Measurements from ENCODE around the gene DUOXA1. TPM values are rescaled to one million over a fixed set of nuclear protein-coding genes. Genes with fewer than 3 reads are reported as not detected.
A peak's percentile ranks its signal among the peaks of the same experiment; 100 is the strongest.

The DUOXA1 gene
- polyA plus RNA-seq, 3 donors = 0.16 to 0.56 (median 0.20) TPM

DNA sequence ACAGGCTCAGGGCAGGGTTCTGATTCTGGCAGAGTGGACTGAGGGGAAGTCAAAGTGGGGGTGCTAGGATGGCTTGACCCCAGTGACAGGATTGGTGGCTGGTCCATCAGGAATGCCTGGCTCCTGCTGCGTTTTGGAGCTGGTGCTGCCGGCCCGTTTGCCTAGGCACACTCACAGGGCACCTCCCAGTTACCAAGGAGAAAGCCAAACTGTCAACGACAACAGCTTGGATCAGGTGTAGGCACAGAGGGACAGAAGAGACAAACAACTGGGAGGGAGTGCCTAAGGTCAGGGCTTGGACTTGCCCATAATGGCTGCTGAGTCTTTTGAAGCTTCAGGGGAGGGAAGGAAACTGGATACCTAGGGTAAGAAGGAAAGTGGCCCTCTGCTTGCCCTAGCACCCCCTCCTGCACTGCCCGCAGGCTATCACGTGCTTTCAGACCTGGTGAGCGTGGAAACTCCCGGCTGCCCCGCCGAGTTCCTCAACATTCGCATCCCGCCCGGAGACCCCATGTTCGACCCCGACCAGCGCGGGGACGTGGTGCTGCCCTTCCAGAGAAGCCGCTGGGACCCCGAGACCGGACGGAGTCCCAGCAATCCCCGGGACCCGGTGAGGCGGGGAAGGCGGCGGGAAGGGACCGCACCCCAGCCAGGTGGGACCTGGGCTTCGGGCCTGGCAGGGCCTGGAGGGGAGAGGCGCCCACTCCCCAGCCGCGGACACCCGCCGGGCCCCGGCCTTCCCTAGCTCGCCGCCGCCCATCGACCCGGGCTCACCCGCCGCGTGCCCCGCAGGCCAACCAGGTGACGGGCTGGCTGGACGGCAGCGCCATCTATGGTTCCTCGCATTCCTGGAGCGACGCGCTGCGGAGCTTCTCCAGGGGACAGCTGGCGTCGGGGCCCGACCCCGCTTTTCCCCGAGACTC lies 5.3 kb upstream of the DUOXA1 start:
- DNase-seq (ENCODE audit: extremely low read depth in 1 of 11, low read depth in 9 of 11, low spot score in 4 of 11) = no peak

DNA sequence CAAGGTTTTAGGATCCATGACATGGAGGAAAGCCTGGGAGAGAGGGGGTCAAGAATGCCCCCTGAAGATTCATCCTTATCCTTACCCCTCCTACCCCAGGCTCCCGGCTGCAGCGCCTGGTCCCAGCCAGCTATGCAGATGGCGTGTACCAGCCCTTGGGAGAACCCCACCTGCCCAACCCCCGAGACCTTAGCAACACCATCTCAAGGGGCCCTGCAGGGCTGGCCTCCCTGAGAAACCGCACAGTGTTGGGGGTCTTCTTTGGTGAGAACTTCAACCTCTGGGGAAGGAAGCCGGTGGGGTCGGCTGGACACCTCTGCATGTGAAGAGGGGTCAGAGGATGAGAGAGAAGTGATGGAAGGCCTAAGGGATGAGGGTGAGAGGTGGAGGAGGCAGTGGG lies 4.4 kb upstream of the DUOXA1 start:
- no peak for DNase-seq (ENCODE audit: extremely low read depth in 1 of 11, low read depth in 9 of 11, low spot score in 4 of 11)

DNA sequence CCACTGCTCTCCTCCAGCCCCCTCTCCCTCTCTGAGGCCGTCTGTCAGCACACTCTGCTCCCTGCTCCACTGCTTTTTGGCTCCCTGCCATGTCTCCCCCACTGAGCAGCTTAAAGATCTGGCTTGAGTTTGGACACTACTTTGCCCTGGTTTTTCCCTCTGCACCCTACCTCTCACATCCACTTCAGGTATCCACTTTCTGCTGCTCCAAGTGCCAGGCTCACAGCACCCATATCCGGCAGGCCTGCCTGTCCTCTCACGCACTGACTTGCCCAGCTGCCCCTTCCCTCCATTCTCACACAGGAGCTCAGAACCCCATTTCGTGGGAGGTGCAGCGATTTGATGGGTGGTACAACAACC lies 3.9 kb upstream of the DUOXA1 start:
- peak in 1 of 11 donors; percentile 36 for DNase-seq (ENCODE audit: extremely low read depth in 1 of 11, low read depth in 9 of 11, low spot score in 4 of 11)

DNA sequence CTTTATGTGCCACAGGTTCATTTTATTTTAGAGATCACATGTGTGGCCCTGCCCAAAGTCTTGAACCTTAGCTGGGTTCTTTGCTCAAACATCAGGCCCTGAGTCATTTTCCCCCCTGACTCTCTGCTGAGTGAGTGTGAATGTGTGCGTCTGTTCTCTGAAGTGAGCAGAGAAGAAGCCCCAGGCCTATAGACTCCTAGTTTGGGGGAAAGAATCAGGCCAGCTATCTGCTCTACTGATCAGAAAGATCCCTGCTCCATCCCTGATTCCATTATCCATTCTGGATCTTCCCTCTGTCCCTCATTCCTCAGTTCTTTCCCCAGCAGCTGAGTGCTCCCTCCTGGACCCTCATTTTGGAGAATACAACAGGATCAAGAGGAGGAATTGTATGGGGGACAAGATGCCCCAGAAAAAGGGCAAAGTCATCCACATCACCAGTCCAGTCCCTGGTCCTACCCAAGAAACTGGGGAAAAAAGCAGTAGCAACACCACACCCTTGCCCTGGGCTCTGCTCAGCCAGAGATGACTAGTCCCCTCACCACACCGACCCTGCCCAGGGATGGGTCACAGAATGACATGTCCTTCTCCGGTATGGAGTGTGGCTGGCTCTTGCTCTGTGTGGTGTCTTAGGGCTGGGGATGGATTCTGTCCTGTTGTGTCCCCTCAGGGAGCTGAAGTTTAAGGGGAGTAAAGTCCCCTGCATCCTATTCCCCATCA lies 3.3 kb upstream of the DUOXA1 start:
- no peak for DNase-seq (ENCODE audit: extremely low read depth in 1 of 11, low read depth in 9 of 11, low spot score in 4 of 11)

DNA sequence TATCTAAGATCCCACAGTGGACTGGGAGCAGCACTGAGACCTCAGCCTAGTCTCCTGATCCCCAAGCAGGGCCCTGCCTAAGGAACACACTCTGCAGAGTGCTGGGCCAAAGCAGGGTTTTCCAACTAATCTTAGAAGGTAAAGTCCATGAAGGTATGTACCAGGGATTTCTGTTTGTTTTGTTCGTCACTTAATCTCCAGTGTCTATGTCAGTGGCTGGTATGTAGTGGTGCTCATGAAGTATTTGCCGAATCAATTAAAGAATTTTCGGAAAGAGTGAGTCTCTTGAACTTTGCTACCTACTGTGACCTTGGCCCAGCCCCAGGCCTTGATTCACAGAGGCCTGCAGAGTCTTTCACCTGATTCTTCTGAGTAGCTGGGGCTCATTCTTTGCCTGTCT lies 1.8 kb upstream of the DUOXA1 start:
- DNase-seq (ENCODE audit: extremely low read depth in 1 of 11, low read depth in 9 of 11, low spot score in 4 of 11) = no peak

DNA sequence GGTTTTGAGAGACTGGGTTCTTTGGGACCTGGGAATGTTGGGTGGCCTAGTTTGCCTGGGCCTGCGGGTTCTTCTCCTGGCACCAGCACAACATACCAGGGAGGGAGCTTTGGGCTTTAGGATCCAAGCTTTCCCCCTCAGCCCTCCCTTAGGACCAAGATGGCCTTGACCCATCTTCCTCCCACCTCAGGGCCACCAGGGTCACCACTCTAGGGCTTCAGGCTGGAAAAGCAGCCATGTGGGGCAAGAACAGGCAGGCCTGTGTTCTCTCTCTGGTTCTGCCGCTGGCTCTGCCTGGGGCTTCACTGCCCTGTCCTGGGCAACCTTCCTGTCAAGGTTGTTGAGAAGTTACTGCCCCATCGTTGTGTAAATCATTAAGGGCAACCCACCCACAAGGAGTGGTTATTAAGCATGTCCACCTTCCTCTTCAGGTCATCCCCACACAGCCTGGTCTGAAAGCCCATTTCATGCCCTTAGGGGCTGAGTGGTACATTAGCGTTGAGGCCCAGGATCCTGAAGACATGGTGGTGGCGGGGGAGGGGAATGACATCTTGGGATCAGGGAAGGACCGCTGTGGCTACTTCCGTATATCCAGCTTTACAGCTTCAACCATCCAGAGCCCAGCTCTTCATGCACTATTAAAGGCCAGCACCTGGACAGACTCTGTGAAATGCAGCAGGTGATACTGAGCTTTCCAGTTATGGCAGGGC lies 767 bp upstream of the DUOXA1 start:
- DNase-seq (ENCODE audit: extremely low read depth in 1 of 11, low read depth in 9 of 11, low spot score in 4 of 11) = no peak

DNA sequence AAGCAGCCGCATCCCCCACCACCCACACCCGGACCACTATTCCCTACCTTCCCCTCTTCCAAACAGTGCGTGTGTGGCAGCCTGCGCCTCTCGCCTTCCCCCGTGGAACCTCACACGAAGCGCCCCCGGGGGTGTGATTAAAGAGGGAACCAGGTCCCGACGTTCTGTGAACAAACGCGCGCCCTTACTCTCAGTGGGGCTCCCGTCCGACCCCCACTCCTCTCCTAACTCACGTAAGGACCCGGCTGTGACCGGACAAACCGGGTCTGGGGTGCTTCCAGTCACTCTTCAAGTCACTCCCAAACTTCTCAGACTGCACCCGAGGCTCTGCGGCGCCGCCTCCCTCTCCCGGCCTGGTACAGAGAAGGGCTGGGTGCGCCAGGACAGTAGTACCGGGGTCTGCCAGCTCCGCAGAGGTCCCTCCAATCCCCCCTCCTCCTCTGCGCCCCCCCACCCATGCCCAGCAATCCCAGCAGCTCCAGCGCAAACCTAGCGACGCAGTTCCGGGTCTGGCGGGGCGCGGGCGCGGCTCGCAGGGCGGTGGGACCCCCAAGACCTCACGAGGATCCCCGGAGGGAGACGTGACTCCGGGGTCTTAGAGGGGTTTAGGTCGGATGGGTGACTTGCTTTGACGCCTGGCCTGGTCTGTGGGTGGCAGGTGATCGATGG lies 574 bp downstream of the DUOXA1 start:
- DNase-seq (ENCODE audit: extremely low read depth in 1 of 11, low read depth in 9 of 11, low spot score in 4 of 11) = no peak

DNA sequence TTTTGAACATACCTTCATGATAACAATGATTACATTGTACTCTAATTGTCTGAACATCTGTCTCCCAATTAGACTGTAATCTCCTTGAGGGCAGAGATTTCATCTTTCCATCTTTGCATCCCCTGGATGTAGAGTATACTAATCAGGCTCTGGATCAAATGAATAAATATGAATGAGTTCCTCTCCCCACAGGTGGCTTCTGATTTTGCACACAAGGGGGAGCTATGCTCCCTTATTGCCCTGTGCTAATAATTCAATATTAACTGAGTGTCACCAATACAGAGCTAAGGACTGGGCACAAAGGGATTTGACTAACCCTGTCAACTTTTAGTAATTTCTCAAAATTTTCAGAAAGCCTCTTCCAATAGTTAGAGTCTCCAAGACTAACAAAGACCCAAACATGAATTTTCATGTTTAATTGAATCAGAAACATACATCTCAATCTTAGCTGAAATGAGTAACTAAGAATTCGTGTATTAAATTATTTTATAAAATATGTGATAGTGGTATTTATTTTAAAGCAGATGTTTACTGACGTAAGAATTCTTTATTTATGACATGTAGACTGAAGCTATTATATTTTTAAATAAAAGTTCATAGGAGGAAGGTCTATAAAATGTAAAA lies 3.0 kb downstream of the DUOXA1 start:
- no peak for DNase-seq (ENCODE audit: extremely low read depth in 1 of 11, low read depth in 9 of 11, low spot score in 4 of 11)

DNA sequence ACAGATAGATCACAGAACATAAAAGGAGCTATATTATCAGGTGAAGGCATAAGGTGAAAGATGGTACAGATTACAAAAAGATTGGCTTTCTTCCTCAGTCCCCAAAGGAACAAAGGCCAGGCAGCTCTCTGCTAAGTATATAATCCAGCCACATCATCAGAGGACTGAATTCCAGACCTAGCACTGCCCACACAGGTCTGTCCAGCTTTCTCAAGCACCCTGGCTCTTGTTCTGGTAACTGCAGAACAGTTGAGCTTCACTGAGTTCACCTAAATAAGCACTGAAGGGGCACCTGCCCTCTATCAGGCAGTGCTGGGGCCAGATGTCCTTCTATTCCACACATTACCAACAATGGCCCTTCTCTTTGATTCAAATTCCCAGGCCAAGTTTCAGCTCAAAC lies 6.3 kb downstream of the DUOXA1 start:
- no peak for DNase-seq (ENCODE audit: extremely low read depth in 1 of 11, low read depth in 9 of 11, low spot score in 4 of 11)

DNA sequence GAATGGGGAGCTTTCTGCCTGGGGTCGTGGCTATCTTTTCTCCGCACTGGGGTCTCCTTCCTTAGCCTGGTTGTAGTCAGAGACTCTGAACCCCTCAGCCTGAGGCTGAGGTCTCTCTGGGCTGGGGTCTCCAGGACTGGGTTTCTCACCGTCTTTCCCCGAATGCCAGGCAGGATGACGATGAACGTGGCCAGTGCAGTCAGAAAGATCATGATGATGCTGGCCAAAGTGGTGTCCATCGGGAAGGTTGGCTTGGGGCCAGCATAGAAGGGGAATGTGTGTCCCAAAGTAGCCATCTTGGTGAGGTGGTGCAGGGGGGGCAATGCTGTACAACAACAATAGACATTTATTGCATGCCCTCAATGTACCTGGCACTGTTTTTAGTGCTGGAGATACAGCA lies 7.0 kb downstream of the DUOXA1 start:
- no peak for DNase-seq (ENCODE audit: extremely low read depth in 1 of 11, low read depth in 9 of 11, low spot score in 4 of 11)

DNA sequence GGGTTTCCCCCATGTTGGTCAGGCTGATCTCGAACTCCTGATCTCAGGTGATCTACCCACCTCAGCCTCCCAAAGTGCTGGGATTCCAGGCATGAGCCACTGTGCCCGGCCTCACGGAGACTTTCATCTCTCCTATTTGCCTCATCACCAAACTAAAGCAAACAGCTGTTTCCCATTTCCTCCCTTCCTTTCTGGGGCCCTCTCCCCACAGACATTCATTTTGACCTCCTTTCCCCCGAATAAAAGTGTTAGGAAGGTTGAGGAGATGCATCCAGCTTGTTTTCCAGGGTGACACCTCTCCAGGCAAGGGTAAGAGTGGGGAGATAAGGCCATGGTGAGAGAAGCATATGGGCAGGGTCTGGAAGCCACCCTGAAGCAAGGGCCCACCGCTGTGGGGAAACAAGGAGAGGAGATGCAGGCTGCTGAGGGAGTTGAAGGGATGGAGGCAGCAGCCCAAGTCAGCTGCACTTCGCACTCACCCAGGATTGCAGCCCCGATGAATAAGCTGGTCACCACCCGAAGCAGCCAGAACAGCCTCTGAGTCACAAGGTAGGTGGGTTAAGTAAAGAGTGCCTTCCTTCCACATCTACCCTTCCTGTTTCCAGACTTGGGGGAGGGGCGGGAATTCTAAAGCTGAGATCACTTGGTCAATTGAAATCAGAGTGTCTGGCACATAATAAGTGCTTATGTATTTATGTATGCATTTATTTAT lies 7.8 kb downstream of the DUOXA1 start:
- no peak for DNase-seq (ENCODE audit: extremely low read depth in 1 of 11, low read depth in 9 of 11, low spot score in 4 of 11)

DNA sequence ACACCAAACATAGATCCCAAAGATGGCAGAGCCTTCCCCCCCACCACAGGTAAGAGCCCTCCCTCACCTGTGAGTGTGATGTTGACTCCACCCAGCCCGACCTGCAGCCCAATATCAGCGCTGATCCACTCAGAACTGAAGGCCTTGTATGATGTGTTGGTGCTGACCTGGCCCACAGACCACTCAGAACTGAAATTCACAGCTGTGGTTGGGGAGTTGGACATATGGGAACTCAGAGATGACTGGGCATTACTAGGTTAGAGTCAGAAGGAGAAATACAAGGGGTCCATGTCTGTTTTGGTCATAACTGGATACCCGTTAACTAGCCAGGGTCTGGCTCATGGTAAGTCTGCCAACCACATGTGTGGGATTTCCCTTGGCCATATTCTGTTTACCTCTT lies 8.7 kb downstream of the DUOXA1 start:
- no peak for DNase-seq (ENCODE audit: extremely low read depth in 1 of 11, low read depth in 9 of 11, low spot score in 4 of 11)

DNA sequence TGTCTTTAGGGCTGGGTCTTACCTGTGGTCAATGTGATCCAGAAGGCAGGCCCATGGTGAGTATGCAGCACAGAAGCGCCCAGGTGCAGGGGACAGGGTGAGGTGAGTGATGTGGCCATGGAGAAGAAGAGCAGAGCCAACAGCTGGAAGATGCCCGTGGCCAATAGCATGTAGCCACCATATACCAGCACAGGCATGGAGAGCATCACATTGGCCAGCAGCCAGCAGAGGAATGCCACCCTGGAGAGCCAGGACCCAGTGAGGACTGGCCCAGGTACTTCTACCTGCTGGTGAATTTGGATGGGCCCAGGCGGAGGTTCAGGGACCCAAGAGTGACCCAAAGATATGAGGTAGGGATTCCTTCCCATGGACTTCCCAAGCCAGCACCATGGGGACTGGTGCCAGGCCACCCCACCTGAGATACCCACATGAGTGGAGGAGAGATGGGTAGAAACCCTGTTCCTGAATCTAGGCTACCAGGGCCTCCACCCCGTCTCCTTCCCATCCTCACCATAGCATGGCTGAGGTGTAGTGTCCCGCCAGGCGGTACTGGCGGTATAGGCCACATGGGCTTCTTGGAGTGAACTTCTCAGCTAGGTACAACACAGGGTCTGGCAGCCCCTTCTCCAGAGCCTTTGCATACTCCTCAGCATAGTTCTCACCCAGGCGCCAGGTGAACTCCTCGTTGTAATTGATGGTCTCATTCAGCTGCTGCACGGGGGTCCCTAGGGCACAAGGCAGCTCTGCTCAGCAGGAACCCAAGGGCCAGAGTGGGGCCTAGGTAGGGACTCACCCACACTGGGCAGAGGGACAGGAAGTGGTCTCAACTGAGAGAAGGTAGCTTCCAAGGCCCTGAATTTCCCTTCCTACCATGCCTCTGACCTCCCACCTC lies 9.4 kb downstream of the DUOXA1 start:
- no peak for DNase-seq (ENCODE audit: extremely low read depth in 1 of 11, low read depth in 9 of 11, low spot score in 4 of 11)

DNA sequence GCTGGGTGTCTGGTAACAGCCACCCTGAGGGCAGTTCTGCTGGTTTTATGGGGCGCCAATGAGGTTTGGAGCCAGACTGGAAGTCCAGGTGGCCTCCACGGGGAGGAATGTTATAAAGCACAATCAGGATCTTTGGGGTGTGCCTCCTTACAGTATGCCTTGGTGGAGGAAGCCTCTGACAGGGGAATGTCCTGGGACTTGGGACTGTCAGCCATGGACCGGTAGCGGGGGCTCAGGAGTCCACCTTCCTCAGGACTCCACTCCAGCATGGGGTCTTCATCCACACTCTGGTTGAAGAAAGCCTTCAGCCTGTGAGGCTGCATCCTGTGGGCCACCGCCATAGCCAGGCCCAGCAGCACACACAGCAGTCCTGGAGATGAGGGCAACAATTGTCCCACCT lies 10.7 kb downstream of the DUOXA1 start:
- DNase-seq (ENCODE audit: extremely low read depth in 1 of 11, low read depth in 9 of 11, low spot score in 4 of 11) = no peak

DNA sequence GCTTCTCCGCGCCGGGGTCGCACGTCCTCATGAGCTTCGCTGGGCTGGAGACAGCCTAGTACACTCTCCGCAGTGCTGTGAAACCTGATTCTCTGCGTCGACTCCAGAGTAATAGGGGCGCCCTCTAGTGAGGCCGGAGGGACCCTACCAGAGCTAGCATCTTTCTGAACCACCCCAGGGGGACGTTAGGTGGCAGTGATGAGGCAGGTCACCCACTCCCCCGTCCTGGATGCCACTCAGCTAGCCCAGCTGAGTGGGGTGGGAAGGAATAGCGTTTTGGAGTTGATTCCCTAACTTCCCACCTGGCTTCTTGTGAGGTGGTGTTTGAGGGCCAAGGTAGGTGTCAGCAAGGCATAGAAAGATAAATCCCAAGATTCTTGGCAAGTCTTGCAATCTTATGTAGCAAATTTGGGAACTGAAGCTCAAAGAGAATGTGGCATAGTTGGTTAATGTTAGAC lies 11.5 kb downstream of the DUOXA1 start:
- DNase-seq (ENCODE audit: extremely low read depth in 1 of 11, low read depth in 9 of 11, low spot score in 4 of 11) = peak; percentile 81 to 93 (median 90)

DNA sequence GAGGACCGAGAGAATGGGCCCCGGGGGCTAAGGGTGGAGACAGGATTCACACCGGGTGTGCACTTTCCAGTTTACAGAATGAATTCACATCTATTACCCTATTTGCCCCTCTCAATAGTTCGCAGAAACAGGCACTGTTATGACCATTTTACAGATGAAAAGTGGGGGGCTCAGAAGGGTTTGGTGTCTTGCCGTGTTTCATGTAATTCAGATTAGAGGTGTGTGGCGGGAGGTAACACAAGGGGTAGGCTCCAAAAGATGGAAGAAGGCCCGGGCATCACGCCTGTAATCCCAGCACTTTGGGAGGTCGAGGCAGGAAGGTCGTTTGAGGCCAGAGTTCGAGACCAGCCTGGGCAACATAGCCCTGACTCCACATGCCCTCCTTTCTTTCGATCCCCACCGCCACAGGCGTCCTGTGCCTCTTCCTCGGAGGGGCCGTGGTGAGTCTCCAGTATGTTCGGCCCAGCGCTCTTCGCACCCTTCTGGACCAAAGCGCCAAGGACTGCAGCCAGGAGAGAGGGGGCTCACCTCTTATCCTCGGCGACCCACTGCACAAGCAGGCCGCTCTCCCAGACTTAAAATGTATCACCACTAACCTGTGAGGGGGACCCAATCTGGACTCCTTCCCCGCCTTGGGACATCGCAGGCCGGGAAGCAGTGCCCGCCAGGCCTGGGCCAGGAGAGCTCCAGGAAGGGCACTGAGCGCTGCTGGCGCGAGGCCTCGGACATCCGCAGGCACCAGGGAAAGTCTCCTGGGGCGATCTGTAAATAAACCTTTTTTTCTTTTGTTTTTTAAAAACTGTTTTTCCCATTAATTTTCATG lies 12.2 kb downstream of the DUOXA1 start:
- DNase-seq (ENCODE audit: extremely low read depth in 1 of 11, low read depth in 9 of 11, low spot score in 4 of 11) = no peak

All from renal cortex interstitium (tissue), 11 donors.